ENCODE results near the gene SDE2. TPM values are rescaled to one million over a fixed set of nuclear protein-coding genes. Genes with fewer than 3 reads are reported as not detected.

Gene SDE2
- total RNA-seq, 6 experiments from 2014 or later: 7.1 to 10.9 (median 8.6) TPM

DNA sequence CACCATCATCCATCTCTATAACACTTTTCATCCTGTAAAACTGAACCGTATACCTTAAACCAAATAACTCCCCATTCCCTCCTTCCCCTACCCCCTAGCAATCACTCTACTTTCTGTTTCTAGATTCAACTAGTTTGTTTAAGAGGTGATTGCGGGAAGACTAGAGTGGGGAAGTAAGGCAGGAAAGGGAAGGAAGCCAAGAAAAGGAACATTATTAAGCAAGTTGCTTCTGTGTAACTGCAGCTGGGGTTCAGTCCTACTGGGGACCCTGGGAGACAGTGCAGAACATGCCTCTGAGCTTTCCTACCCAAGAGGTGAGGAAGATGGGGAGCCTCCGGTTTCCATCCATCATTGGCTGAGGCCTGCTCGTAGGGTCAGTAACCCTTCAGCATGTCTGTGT is 34.4 kb upstream of the SDE2 start:
- no peaks in the 10 kb centered on the region for H3K36me3 ChIP-seq
- no peak for DNase-seq
- WGBS (ENCODE audit: insufficient coverage, low coverage, low lambda C conversion rate, missing lambda C conversion rate): 75% methylated on average over 3 of the region's 4 CpGs
- no peaks in the 10 kb centered on the region for H3K27me3 ChIP-seq
- H3K4me3 ChIP-seq: no peak overlapping the region
- peak; percentile 11 to 48 (median 22) for ATAC-seq
- intact Hi-C loops (cut with DNase I): no loop called here
- TF ChIP-seq POLR2A (IDR thresholded peaks at IDR 0.05): no peak
- TF ChIP-seq, protein P1, sequence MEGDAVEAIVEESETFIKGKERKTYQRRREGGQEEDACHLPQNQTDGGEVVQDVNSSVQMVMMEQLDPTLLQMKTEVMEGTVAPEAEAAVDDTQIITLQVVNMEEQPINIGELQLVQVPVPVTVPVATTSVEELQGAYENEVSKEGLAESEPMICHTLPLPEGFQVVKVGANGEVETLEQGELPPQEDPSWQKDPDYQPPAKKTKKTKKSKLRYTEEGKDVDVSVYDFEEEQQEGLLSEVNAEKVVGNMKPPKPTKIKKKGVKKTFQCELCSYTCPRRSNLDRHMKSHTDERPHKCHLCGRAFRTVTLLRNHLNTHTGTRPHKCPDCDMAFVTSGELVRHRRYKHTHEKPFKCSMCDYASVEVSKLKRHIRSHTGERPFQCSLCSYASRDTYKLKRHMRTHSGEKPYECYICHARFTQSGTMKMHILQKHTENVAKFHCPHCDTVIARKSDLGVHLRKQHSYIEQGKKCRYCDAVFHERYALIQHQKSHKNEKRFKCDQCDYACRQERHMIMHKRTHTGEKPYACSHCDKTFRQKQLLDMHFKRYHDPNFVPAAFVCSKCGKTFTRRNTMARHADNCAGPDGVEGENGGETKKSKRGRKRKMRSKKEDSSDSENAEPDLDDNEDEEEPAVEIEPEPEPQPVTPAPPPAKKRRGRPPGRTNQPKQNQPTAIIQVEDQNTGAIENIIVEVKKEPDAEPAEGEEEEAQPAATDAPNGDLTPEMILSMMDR (IDR thresholded peaks at IDR 0.05): no peak
- H3K4me1 ChIP-seq: peaks cover 0 to 23% (median 0%) of the 10 kb centered on the region in 4 donors
- no peaks in the 10 kb centered on the region for H3K9me3 ChIP-seq
- H3K27ac ChIP-seq: peak overlapping the region; percentile 21 to 54 (median 33)

DNA sequence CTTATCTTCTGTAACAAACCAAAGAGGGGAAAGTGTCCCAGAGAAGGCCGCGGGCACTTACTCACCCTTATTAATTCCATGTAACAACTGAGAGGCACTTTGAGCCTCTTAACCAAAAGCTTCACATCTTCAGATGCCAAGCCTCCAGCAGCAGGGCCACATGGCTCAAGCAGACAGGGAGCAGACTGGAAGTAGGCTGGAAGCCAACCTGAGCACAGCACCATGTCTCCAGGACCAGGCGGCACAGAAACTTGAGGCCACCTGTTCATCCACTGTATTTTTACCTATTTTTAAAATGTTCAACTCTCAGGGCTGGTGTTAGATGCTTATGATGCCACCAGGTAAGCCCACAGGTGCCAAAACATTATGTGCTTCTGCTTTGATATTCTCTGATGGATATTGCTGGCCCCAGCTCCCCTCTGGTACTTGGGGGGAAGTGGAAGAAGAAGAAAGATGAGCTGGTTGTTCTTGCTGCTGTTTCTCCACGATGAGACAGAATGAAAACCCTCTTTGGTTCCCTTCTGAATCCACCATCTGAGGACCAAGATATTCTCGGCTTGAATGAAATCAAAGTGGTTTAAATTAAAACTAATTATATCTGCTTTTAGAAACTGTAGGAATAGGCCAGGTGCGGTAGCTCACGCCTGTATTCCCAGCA is 30.6 kb upstream of the SDE2 start:
- H3K4me1 ChIP-seq: peaks cover 0 to 20% (median 0%) of the 10 kb centered on the region in 4 donors
- no peaks in the 10 kb centered on the region for H3K36me3 ChIP-seq
- no peak overlapping the region for H3K4me3 ChIP-seq
- ATAC-seq: peak; percentile 11 to 28 (median 22)
- peak overlapping the region; percentile 59 to 73 (median 64) for H3K27ac ChIP-seq
- DNase-seq: no peak
- WGBS (ENCODE audit: insufficient coverage, low coverage, low lambda C conversion rate, missing lambda C conversion rate): 76% methylated on average over 7 of the region's 7 CpGs
- no peaks in the 10 kb centered on the region for H3K27me3 ChIP-seq
- intact Hi-C loops (cut with DNase I): no loop called here
- H3K9me3 ChIP-seq: no peaks in the 10 kb centered on the region
- no peak for TF ChIP-seq POLR2A (IDR thresholded peaks at IDR 0.05)
- TF ChIP-seq, protein P1 (IDR thresholded peaks at IDR 0.05): no peak

DNA sequence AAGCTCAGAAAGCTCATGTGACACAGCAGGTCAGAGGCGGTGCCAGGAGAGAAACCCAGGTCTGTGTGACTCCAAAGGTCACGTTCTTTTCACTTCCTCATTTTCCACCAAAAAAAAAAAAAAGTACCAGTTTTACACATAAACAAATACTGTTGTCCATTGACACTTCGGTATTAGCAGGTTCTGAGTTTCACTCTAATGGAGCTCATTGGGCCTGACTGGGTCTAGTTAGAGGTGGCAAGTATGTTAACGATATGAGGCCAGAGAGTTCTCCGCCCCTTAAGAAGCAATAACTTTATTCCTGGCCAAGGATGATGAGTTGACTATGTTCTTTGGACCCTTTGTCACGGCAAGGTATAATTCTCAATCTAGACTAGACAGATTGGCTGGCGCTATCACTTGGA is 30.0 kb upstream of the SDE2 start:
- TF ChIP-seq, protein P1 (IDR thresholded peaks at IDR 0.05): no peak
- peak; percentile 14 for TF ChIP-seq POLR2A (IDR thresholded peaks at IDR 0.05)
- peak overlapping the region; percentile 59 to 73 (median 64) for H3K27ac ChIP-seq
- intact Hi-C loops (cut with DNase I): no loop called here

DNA sequence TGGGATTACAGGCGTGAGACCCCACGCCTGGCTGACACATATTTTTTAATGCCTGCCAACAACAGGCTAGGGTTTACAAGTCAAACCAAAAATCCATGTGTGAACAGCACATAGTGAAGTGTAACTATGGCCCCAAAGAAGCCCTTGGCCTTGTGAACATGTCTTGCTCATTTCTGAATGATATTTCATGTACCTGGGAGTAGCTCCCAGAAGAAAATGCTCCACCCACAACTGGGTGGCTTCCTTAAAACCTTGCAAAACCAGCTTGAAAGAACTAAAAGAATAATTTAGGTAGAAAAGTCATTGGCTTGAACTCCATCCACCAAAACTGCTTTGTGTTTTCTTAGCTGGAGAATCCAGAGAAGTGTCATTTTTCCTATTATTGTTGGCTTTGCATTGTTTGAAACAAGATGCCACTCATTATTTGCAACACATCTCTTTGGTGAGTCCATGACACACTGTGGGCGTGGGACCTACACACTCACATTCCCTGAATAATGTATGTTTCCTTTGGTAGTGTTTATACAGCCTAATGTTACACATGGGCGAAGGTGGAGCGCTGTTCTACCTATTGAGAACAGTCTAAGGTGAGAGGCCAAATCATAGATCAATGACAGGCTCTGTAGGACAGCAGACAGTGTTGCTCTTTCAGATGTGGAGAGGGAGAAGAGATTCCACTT is 28.5 kb upstream of the SDE2 start:
- no peaks in the 10 kb centered on the region for H3K36me3 ChIP-seq
- DNase-seq (no peak), ATAC-seq (no peak)
- intact Hi-C loops (cut with DNase I): no loop called here
- no peaks in the 10 kb centered on the region for H3K9me3 ChIP-seq
- no peak overlapping the region for H3K27ac ChIP-seq
- no peak overlapping the region for H3K4me3 ChIP-seq
- no peaks in the 10 kb centered on the region for H3K27me3 ChIP-seq
- TF ChIP-seq POLR2A (IDR thresholded peaks at IDR 0.05): no peak
- TF ChIP-seq, protein P1 (IDR thresholded peaks at IDR 0.05): no peak
- WGBS (ENCODE audit: insufficient coverage, low coverage, low lambda C conversion rate, missing lambda C conversion rate): 92% methylated on average over 5 of the region's 5 CpGs
- peaks cover 0 to 15% (median 0%) of the 10 kb centered on the region in 4 donors for H3K4me1 ChIP-seq

More for the DNA sequence above, 30.0 kb upstream of the SDE2 start:
- H3K27me3 ChIP-seq: no peaks in the 10 kb centered on the region
- 36% methylated on average over 7 of the region's 7 CpGs for WGBS (ENCODE audit: insufficient coverage, low coverage, low lambda C conversion rate, missing lambda C conversion rate)
- no peaks in the 10 kb centered on the region for H3K36me3 ChIP-seq
- peak overlapping the region in 1 of 3 donors; percentile 11 for H3K4me3 ChIP-seq
- peak; percentile 86 to 93 (median 88) for ATAC-seq
- H3K4me1 ChIP-seq: peaks cover 0 to 15% (median 0%) of the 10 kb centered on the region in 4 donors
- DNase-seq: peak; percentile 68 to 79 (median 77)
- H3K9me3 ChIP-seq: no peaks in the 10 kb centered on the region

All from right lobe of liver (tissue), 6 donors.